GM12865 (cell line): ENCODE data around the gene CDC45.

Experiments
- DNase-seq: peaks from one replicate; pipeline ENCODE4 v3.0.0; 2010; ENCODE audit warnings: low read depth
- H3K4me3 ChIP-seq: 2 replicates; pipeline ENCODE4 v1.5.1; 2011; ENCODE audit warnings: mild to moderate bottlenecking, low read depth, low read length, control low read depth
- CTCF ChIP-seq: IDR thresholded peaks from 2 replicates; pipeline ENCODE4 v1.5.1; 2011; ENCODE audit warnings: low read length, control low read depth, low read depth, inconsistent platforms; ENCODE audit not compliant: insufficient read depth; ENCODE audit errors: missing control alignments

Gene CDC45

GRCh38 chr22:19568337-19569275, 88.9 kb downstream of the CDC45 start:
- TF ChIP-seq CTCF = no peak
- DNase-seq = no peak
- no peak overlapping the region for H3K4me3 ChIP-seq

GRCh38 chr22:19569276-19569640, 89.5 kb downstream of the CDC45 start:
- TF ChIP-seq CTCF = no peak

GRCh38 chr22:19569976-19570375, 90.3 kb downstream of the CDC45 start:
- no peak overlapping the region for H3K4me3 ChIP-seq
- no peak for DNase-seq
- TF ChIP-seq CTCF = no peak

More at GRCh38 chr22:19569276-19569640, 89.5 kb downstream of the CDC45 start:
- no peak for DNase-seq
- H3K4me3 ChIP-seq = no peak overlapping the region
